ENCODE results near the gene BNC1. TPM values are rescaled to one million over a fixed set of nuclear protein-coding genes. Genes with fewer than 3 reads are reported as not detected.

The BNC1 gene
- total and polyA plus RNA-seq, 11 donors, result 0.08 to 24.5 (median 0.17) TPM; not detected in 2

- WGBS, 4 donors, result 88 to 95% (median 90%) methylated on average over 3 of the region's 3 CpGs
- TF ChIP-seq POLR2A (IDR thresholded peaks at IDR 0.05), result no peak
- TF ChIP-seq, protein P1, sequence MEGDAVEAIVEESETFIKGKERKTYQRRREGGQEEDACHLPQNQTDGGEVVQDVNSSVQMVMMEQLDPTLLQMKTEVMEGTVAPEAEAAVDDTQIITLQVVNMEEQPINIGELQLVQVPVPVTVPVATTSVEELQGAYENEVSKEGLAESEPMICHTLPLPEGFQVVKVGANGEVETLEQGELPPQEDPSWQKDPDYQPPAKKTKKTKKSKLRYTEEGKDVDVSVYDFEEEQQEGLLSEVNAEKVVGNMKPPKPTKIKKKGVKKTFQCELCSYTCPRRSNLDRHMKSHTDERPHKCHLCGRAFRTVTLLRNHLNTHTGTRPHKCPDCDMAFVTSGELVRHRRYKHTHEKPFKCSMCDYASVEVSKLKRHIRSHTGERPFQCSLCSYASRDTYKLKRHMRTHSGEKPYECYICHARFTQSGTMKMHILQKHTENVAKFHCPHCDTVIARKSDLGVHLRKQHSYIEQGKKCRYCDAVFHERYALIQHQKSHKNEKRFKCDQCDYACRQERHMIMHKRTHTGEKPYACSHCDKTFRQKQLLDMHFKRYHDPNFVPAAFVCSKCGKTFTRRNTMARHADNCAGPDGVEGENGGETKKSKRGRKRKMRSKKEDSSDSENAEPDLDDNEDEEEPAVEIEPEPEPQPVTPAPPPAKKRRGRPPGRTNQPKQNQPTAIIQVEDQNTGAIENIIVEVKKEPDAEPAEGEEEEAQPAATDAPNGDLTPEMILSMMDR (IDR thresholded peaks at IDR 0.05), result no peak
Observed at GRCh38 chr15:83322691-83323090, 38.2 kb upstream of the BNC1 start.

GRCh38 chr15:83322061-83322460, 37.6 kb upstream of the BNC1 start:
- Histone ChIP-seq H3K4me1 (no peaks in the 10 kb centered on the region), H3K27ac (no peak overlapping the region), H3K9me3 (no peaks in the 10 kb centered on the region), H3K36me3 (no peaks in the 10 kb centered on the region), H3K4me3 (no peak overlapping the region), H3K27me3 (no peaks in the 10 kb centered on the region)
- no peak for ATAC-seq
- WGBS, 4 donors, result 54 to 70% (median 61%) methylated on average over 6 of the region's 6 CpGs
- no peak for TF ChIP-seq POLR2A (IDR thresholded peaks at IDR 0.05)
- TF ChIP-seq, protein P1 (IDR thresholded peaks at IDR 0.05), result no peak
- intact Hi-C loops (cut with DNase I), result no loop called here
- DNase-seq, result no peak

More at GRCh38 chr15:83322691-83323090, 38.2 kb upstream of the BNC1 start:
- intact Hi-C loops (cut with DNase I), result no loop called here
- Histone ChIP-seq H3K36me3 (no peaks in the 10 kb centered on the region), H3K9me3 (no peaks in the 10 kb centered on the region), H3K4me3 (no peak overlapping the region), H3K27ac (no peak overlapping the region), H3K4me1 (no peaks in the 10 kb centered on the region), H3K27me3 (no peaks in the 10 kb centered on the region)
- DNase-seq (no peak), ATAC-seq (no peak)

DNA sequence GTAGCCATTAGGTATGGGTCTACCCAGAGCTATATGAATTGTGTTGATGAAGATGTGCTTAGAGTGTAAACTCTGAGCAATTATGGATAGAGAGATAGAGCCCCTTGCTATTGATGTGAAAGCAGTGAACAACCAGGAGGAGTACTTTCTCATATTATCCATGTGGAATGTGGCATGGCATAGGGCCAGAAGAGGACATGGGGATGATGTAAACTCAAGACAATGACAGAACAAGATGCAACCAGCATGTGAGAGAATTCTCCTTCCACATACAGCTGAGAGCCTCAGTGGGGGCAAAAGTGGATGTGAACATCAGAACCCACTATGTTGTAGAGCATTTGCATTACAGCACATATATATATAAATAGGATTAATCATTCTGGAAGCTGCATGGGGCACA, 36.4 kb upstream of the BNC1 start:
- Histone ChIP-seq H3K27ac (no peak overlapping the region), H3K9me3 (no peaks in the 10 kb centered on the region), H3K36me3 (no peaks in the 10 kb centered on the region), H3K27me3 (no peaks in the 10 kb centered on the region), H3K4me1 (no peaks in the 10 kb centered on the region), H3K4me3 (no peak overlapping the region)
- no peak for DNase-seq
- ATAC-seq, result no peak
- TF ChIP-seq, protein P1 (IDR thresholded peaks at IDR 0.05), result no peak
- TF ChIP-seq POLR2A (IDR thresholded peaks at IDR 0.05), result no peak
- intact Hi-C loops (cut with DNase I), result no loop called here

DNA sequence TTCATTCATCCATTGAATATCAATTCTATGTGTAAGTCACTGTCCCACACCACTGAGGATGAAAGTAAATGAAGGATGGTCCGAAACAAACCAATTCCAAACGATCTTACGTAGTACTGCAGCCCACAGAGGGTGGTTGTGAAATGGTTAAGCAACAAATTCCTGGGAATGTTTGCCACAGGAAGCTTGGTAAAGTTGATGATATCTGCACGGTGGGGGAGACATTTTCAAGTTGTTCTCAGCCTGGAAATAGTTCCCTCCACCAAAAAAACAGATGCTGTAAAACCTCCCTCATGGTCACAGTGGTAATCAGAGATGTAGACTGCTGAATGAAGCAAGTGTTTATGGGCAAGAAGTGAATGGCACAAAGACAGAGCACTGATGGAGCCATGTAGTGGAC, 35.9 kb upstream of the BNC1 start:
- H3K4me1 ChIP-seq, result no peaks in the 10 kb centered on the region
- no peaks in the 10 kb centered on the region for H3K36me3 ChIP-seq
- ATAC-seq, result no peak
- DNase-seq, result no peak
- H3K27me3 ChIP-seq, result no peaks in the 10 kb centered on the region
- TF ChIP-seq, protein P1 (IDR thresholded peaks at IDR 0.05), result no peak
- no peak for TF ChIP-seq POLR2A (IDR thresholded peaks at IDR 0.05)
- H3K9me3 ChIP-seq, result no peaks in the 10 kb centered on the region
- intact Hi-C loops (cut with DNase I), result no loop called here
- no peak overlapping the region for H3K4me3 ChIP-seq
- 56 to 60% (median 58%) methylated on average over 4 of the region's 4 CpGs for WGBS, 4 donors
- no peak overlapping the region for H3K27ac ChIP-seq

Measured in heart left ventricle (tissue), 16 donors.